Stimulated activated CD4-positive, alpha-beta T cell treated with anti-CD3 and anti-CD28 coated beads, Interleukin-12 subunit alpha, Interleukin-12 subunit beta, amount 100 ng/mL, for 48 hours (primary cell): Measurements from ENCODE around the gene TCF12.
"Not testable (repeated sequence)": the region's sequence is repeated elsewhere in the genome, so short reads cannot be mapped to it uniquely, and the experiment has no call there.

ENCODE experiments used
- DNase-seq, 3 donors: peaks; one replicate each; pipeline ENCODE4 v3.0.0-alpha.2; 2020; ENCODE audit warnings: low read depth in 2 of 3, low spot score in 1 of 3

TCF12 gene

GRCh38 chr15:56915888-56916287 lies 2.6 kb upstream of the TCF12 start:
- DNase-seq, result no peak

- no peak for DNase-seq
Measured at GRCh38 chr15:56916825-56917477, 1.5 kb upstream of the TCF12 start.

DNA sequence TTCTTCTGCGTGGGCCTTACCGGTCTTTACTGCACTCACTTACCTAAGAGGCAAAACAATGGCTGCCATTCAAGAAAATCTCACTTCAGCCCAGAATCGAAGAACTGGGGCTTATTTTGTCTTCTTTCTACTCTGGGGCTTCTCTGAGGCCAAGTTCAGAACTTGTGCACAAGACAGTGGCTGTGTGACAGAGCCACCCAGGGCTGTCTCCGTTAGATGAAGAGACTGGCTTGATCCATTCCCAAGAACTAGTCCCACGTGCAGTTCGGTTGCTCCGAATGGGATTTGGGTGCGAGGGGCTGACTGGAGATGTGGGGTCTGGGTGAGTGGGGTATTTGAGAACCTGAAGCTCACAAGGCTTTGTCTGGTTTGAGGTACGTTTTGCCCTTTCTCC lies 795 bp upstream of the TCF12 start:
- DNase-seq, result peak in 1 of 3 donors; percentile 0

- DNase-seq, result peak; percentile 26 to 53 (median 27)
Measured at GRCh38 chr15:56919031-56919608, 676 bp downstream of the TCF12 start.

DNA sequence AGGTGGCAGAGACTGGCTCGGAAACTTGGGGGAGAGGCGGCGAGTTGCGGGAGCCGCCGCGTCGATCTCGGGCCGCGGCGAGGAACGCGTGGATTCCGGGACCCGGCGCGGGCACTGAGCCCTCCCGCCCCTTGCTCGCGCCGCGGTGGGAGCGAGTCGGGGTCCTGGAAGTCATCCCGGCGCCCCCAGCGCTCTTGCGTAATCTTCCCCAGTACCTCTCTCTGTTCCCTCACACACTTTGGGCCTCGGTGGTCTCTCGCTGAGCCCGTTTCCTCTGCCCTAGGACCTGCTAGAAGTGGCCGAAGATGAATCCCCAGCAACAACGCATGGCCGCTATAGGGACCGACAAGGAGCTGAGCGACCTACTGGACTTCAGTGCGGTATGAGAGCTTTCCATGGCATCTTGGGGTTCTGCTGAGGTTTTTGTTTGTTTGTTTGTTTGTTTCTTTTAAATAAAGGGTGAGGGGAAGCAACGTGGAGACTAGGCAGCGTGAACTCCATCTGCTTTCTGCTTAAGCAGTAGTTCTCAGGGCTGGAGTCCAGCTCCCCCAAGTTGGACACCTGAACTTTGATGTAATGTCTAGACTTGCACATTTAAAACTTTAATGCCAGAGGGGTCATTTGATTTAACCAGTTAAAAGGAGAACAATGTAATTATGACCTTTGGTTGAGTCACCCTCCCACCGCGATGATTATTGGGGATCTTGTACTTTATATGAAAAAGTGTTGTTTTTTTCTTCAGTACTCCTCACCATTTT lies 1.3 kb downstream of the TCF12 start:
- peak in 2 of 3 donors; percentile 5 to 10 for DNase-seq

DNA sequence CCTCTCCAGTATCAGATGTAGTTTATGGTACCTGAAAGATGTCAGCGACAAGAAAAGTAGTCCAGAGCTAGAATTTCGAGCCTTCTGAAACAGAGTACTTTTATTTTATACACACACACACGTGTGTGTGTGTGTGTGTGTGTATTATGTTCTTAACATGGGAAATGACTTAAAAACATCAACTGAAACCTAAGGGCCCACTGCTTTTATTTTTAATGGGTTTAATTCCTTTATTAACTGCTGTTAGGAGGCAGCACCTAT lies 1.9 kb downstream of the TCF12 start:
- no peak for DNase-seq

GRCh38 chr15:56923174-56923591 lies 4.7 kb downstream of the TCF12 start:
- DNase-seq, result no peak

DNA sequence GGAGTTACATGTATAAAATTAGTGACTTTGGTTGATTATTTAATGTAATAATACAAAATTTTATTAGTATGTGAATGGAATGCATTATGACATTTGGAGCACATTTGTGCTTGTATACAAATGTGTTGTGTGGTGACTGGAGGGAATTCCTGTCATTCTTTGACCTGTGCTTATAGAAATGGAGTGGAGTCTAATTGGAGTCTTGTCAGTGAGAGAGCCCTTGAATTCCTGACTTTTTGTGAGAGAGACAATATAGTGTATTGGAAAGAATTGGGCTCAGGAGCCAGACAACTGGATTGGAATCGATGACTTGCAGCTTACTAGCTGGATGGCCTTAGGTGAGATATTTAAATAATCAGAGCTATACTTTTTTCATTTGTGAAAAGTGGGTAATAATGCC lies 9.4 kb downstream of the TCF12 start:
- DNase-seq, result no peak

DNA sequence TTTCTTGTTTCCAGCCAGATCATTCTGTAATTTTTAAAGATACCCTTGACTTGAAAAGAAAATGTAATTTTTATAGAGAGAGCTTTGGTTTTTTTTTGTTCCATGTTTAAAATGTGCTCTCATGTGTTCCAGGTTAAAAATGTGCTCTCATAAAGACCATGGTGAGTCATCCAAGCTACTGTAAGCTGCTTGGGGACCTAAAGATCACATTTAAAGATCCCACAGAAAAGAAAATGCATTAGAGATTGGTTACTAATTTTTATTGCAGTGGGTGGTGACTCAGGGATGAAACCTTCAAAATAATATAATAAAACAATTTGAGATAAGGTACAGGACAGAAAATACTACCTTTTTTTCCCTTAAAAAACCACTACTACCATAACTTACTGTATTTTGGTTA lies 11.0 kb downstream of the TCF12 start:
- DNase-seq, result no peak

DNA sequence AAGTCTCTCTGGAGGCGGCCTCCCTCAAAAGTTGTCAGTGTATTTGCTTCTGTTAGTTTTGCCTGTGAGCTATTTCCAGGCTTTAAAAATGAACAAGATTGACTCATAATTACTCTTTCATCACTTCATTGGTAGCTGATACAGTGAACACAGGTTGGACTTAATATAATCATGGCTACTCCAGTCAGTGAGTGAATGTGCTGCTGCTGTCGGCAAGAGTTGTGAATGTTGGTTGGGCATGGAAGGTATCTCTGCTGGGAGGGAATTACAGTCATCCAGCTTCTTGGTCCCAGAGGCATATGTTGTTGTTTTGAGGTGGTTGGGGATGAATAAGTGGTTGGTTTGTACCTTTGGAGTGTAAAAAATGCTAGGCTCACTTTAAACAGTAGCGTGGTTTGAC lies 11.5 kb downstream of the TCF12 start:
- DNase-seq, result no peak

- no peak for DNase-seq
Measured at GRCh38 chr15:56930669-56931313, 12.3 kb downstream of the TCF12 start.

- DNase-seq, result no peak
Measured at GRCh38 chr15:56931639-56932508, 13.4 kb downstream of the TCF12 start.

- not testable (repeated sequence) for DNase-seq
Measured at GRCh38 chr15:56932509-56932868, 14.0 kb downstream of the TCF12 start.

GRCh38 chr15:56933410-56933809 lies 15.0 kb downstream of the TCF12 start:
- no peak for DNase-seq

- DNase-seq, result no peak
Measured at GRCh38 chr15:56933811-56934210, 15.4 kb downstream of the TCF12 start.

GRCh38 chr15:56934269-56934668 lies 15.8 kb downstream of the TCF12 start:
- DNase-seq, result no peak

GRCh38 chr15:56936929-56937328 lies 18.5 kb downstream of the TCF12 start:
- DNase-seq, result no peak

- no peak for DNase-seq
Measured at GRCh38 chr15:56939257-56939656, 20.8 kb downstream of the TCF12 start.

DNA sequence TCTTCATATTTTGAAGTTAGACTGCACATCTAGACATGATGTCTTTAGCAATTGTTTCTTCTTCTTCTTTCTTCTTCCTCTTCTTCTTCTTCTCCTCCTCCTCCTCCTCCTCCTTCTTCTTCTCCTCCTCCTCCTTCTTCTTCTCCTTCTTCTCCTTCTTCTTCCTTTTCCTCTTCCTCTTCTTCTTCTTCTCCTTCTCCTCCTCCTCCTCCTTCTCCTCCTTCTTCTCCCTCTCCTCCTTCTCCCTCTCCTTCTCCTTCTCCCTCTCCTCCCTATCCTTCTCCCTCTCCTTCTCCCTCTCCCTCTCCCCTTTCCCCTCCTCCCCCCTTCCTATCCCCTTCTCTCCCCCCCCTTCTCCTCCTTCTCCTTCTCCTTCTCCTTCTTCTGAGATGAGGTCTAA lies 21.9 kb downstream of the TCF12 start:
- no peak for DNase-seq

DNA sequence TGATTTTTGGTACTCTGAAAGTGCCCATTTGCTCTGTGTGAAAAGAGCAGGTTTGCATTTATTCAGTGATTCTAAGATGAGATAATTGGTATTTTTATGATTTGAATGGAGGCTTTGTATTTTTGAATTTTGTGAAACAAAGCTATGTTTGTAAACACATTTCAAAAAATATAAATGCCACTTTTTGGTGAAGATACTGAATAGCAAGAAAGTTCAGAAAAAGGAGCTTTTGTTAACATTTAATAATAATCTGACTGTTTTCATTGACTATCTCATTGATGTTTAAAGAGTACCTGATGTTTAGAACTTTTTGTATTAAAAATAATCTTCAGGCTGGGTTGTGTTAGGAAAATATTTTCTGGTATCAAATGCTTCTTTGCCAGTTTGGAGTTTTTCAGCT lies 23.7 kb downstream of the TCF12 start:
- DNase-seq, result no peak

DNA sequence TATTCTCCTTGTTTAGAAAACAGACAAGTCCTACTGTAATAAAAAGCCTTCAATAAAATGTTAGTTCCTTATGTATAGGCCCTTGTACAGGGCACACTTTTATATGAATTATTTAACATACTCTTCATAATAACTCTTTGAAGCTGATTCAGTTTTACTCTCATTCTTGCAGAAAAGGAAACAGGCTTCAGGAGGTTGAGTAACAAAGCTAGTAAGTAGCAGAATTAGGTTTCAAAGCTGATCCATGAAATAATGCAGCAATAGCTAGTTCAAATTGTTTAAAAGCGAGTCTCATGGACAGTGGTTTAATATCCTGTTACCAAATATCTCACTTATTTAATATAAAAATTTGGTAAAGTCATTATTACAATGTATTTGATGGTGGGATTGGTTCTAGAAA lies 25.0 kb downstream of the TCF12 start:
- no peak for DNase-seq
